Neural cell (in vitro differentiated cells): ENCODE results near the gene NKD1.

ENCODE experiments used
- EP300 ChIP-seq: fragments of 450-650 bp; conservative IDR thresholded peaks from 2 replicates; pipeline ENCODE4 v1.6.1; 2014; ENCODE audit warnings: antibody characterized with exemption, mild to moderate bottlenecking, moderate library complexity; ENCODE audit not compliant: poor library complexity, severe bottlenecking
- EZH2 ChIP-seq: fragments of 200-600, 300-800 bp; shearing (Covaris generic), sonication (generic); IDR thresholded peaks from 2 replicates; pipeline ENCODE4 v1.6.1; 2014; ENCODE audit warnings: antibody characterized with exemption, low read length, borderline replicate concordance, mild to moderate bottlenecking; ENCODE audit not compliant: insufficient read depth, poor library complexity, severe bottlenecking
- POLR2AphosphoS5 ChIP-seq: IDR thresholded peaks from 2 replicates; pipeline ENCODE4 v1.6.1; 2012
- RAD21 ChIP-seq: fragments of 450-650 bp; conservative IDR thresholded peaks from 2 replicates; pipeline ENCODE4 v1.6.1; 2014; ENCODE audit warnings: antibody characterized with exemption, mild to moderate bottlenecking, moderate library complexity
- SMC3 ChIP-seq: fragments of 450-650 bp; conservative IDR thresholded peaks from 2 replicates; pipeline ENCODE4 v1.6.1; 2014; ENCODE audit warnings: antibody characterized with exemption, mild to moderate bottlenecking, moderate library complexity; ENCODE audit not compliant: poor library complexity
- TF ChIP-seq, protein P1 (sequence below): fragments of 450-650 bp; IDR thresholded peaks from 2 replicates; pipeline ENCODE4 v1.5.1; 2014; ENCODE audit warnings: antibody characterized with exemption, mild to moderate bottlenecking, moderate library complexity; ENCODE audit not compliant: poor library complexity, severe bottlenecking
- TF ChIP-seq, protein P2 (sequence below): IDR thresholded peaks from 2 replicates; pipeline ENCODE4 v1.6.1; 2012; ENCODE audit warnings: borderline replicate concordance

DNA sequence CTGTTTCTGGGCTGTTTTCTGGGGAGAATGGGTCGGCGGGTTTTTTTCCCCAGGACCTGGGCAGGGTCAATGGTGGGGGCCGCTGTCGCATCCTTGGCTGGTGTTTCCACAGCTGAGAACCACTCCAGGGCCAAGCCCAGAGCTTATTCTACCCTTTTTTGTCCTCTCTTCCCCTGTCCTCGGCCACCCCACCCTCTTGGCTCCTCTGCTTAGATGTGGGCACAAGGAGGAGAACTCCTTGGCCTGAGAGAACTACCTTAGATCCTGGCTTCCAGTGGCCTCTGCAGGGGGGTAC is 149.2 kb downstream of the NKD1 start:
- TF ChIP-seq RAD21 (no peak), EZH2 (no peak), EP300 (no peak), POLR2AphosphoS5 (no peak), SMC3 (no peak)
- TF ChIP-seq, protein P1, sequence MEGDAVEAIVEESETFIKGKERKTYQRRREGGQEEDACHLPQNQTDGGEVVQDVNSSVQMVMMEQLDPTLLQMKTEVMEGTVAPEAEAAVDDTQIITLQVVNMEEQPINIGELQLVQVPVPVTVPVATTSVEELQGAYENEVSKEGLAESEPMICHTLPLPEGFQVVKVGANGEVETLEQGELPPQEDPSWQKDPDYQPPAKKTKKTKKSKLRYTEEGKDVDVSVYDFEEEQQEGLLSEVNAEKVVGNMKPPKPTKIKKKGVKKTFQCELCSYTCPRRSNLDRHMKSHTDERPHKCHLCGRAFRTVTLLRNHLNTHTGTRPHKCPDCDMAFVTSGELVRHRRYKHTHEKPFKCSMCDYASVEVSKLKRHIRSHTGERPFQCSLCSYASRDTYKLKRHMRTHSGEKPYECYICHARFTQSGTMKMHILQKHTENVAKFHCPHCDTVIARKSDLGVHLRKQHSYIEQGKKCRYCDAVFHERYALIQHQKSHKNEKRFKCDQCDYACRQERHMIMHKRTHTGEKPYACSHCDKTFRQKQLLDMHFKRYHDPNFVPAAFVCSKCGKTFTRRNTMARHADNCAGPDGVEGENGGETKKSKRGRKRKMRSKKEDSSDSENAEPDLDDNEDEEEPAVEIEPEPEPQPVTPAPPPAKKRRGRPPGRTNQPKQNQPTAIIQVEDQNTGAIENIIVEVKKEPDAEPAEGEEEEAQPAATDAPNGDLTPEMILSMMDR: no peak
- TF ChIP-seq, protein P2, sequence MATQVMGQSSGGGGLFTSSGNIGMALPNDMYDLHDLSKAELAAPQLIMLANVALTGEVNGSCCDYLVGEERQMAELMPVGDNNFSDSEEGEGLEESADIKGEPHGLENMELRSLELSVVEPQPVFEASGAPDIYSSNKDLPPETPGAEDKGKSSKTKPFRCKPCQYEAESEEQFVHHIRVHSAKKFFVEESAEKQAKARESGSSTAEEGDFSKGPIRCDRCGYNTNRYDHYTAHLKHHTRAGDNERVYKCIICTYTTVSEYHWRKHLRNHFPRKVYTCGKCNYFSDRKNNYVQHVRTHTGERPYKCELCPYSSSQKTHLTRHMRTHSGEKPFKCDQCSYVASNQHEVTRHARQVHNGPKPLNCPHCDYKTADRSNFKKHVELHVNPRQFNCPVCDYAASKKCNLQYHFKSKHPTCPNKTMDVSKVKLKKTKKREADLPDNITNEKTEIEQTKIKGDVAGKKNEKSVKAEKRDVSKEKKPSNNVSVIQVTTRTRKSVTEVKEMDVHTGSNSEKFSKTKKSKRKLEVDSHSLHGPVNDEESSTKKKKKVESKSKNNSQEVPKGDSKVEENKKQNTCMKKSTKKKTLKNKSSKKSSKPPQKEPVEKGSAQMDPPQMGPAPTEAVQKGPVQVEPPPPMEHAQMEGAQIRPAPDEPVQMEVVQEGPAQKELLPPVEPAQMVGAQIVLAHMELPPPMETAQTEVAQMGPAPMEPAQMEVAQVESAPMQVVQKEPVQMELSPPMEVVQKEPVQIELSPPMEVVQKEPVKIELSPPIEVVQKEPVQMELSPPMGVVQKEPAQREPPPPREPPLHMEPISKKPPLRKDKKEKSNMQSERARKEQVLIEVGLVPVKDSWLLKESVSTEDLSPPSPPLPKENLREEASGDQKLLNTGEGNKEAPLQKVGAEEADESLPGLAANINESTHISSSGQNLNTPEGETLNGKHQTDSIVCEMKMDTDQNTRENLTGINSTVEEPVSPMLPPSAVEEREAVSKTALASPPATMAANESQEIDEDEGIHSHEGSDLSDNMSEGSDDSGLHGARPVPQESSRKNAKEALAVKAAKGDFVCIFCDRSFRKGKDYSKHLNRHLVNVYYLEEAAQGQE: no peak
